Esophagus (tissue), 2 donors: ENCODE data around the gene GLB1L3. TPM values are rescaled to one million over a fixed set of nuclear protein-coding genes. Genes with fewer than 3 reads are reported as not detected.

ENCODE experiments used
- H3K27ac ChIP-seq, 2 donors: one replicate each; pipeline ENCODE4 v1.5.1; 2013; ENCODE audit warnings: low read depth in 2 of 2, mild to moderate bottlenecking in 2 of 2, inconsistent platforms in 1 of 2, low read length in 1 of 2, moderate library complexity in 1 of 2
- H3K27me3 ChIP-seq, 2 donors: one replicate each; pipeline ENCODE4 v1.6.1; 2013; ENCODE audit warnings: low read length in 2 of 2, control low read depth in 1 of 2, mild to moderate bottlenecking in 1 of 2; ENCODE audit not compliant: insufficient read depth in 2 of 2, control insufficient read depth in 1 of 2
- H3K36me3 ChIP-seq, 2 donors: one replicate each; pipeline ENCODE4 v1.6.1; 2013; ENCODE audit warnings: low read length in 1 of 2; ENCODE audit not compliant: control insufficient read depth in 2 of 2, insufficient read depth in 2 of 2
- H3K4me1 ChIP-seq, 2 donors: one replicate each; pipeline ENCODE4 v1.6.1; 2013; ENCODE audit warnings: low read length in 1 of 2; ENCODE audit not compliant: control insufficient read depth in 2 of 2, insufficient read depth in 2 of 2
- H3K4me3 ChIP-seq, 2 donors: one replicate each; pipeline ENCODE4 v1.5.1; 2013; ENCODE audit warnings: low read length in 2 of 2, mild to moderate bottlenecking in 2 of 2, low read depth in 1 of 2, moderate library complexity in 1 of 2
- H3K9me3 ChIP-seq, 2 donors: one replicate each; pipeline ENCODE4 v1.6.1; 2013; ENCODE audit warnings: mild to moderate bottlenecking in 2 of 2, low read depth in 1 of 2, low read length in 1 of 2, moderate library complexity in 1 of 2; ENCODE audit not compliant: control insufficient read depth in 2 of 2, insufficient read depth in 1 of 2
- WGBS, 2 donors: extraction: QIAGEN DNeasy Blood & Tissue Kit; methylation state at CpG; one replicate each; pipeline ENCODE4 v1.1.7; 2013; 5-methylcytosine and 5-hydroxymethylcytosine counted together
- polyA plus RNA-seq, 2 donors: library from polyadenylated mRNA; stranded (reverse); fragments of 200-250 nt; gene quantifications; one replicate each; pipeline ENCODE4 v1.2.3, GENCODE V29; 2013
- donor health status: healthy with polysubstance abuse.
- donor health status: Bipolar disorder and iron deficiency.

GLB1L3 gene
- polyA plus RNA-seq, 2 donors, result 0.04 to 0.08 TPM

- Histone ChIP-seq H3K27ac (no peak overlapping the region), H3K4me3 (no peak overlapping the region), H3K27me3 (no peaks in the 10 kb centered on the region), H3K9me3 (no peaks in the 10 kb centered on the region), H3K36me3 (peaks cover 6 to 23% of the 10 kb centered on the region in 2 donors), H3K4me1 (no peaks in the 10 kb centered on the region)
- WGBS, 2 donors, result 89 to 92% methylated on average over 7 of the region's 7 CpGs
Observed at GRCh38 chr11:134236834-134237556, 39.2 kb upstream of the GLB1L3 start.

GRCh38 chr11:134237557-134237922, 38.6 kb upstream of the GLB1L3 start:
- WGBS, 2 donors, result 89 to 91% methylated on average over 11 of the region's 11 CpGs
- H3K4me1 ChIP-seq, result no peaks in the 10 kb centered on the region
- no peaks in the 10 kb centered on the region for H3K27me3 ChIP-seq
- peaks cover 6 to 23% of the 10 kb centered on the region in 2 donors for H3K36me3 ChIP-seq
- H3K27ac ChIP-seq, result no peak overlapping the region
- H3K4me3 ChIP-seq, result no peak overlapping the region
- H3K9me3 ChIP-seq, result no peaks in the 10 kb centered on the region

- no peaks in the 10 kb centered on the region for H3K4me1 ChIP-seq
- no peaks in the 10 kb centered on the region for H3K9me3 ChIP-seq
- 96 to 97% methylated on average over 5 of the region's 5 CpGs for WGBS, 2 donors
- no peak overlapping the region for H3K4me3 ChIP-seq
- H3K27ac ChIP-seq, result no peak overlapping the region
- H3K27me3 ChIP-seq, result no peaks in the 10 kb centered on the region
- peaks cover 16 to 25% of the 10 kb centered on the region in 2 donors for H3K36me3 ChIP-seq
Observed at GRCh38 chr11:134238956-134239355, 37.2 kb upstream of the GLB1L3 start.

GRCh38 chr11:134240592-134240991, 35.6 kb upstream of the GLB1L3 start:
- WGBS, 2 donors, result 65 to 66% methylated on average over 6 of the region's 6 CpGs
- Histone ChIP-seq H3K36me3 (peaks cover 19 to 32% of the 10 kb centered on the region in 2 donors), H3K27me3 (no peaks in the 10 kb centered on the region)

GRCh38 chr11:134242376-134242775, 33.8 kb upstream of the GLB1L3 start:
- WGBS, 2 donors, result 83 to 88% methylated on average over 9 of the region's 9 CpGs
- peaks cover 19 to 39% of the 10 kb centered on the region in 2 donors for H3K36me3 ChIP-seq

More at GRCh38 chr11:134240592-134240991, 35.6 kb upstream of the GLB1L3 start:
- Histone ChIP-seq H3K9me3 (no peaks in the 10 kb centered on the region), H3K4me3 (no peak overlapping the region), H3K27ac (no peak overlapping the region), H3K4me1 (no peaks in the 10 kb centered on the region)

GRCh38 chr11:134243913-134244312, 32.3 kb upstream of the GLB1L3 start:
- no peaks in the 10 kb centered on the region for H3K4me1 ChIP-seq
- no peaks in the 10 kb centered on the region for H3K27me3 ChIP-seq
- H3K36me3 ChIP-seq, result peaks cover 23 to 50% of the 10 kb centered on the region in 2 donors
- no peak overlapping the region for H3K27ac ChIP-seq
- 89 to 94% methylated on average over 4 of the region's 4 CpGs for WGBS, 2 donors
- H3K4me3 ChIP-seq, result no peak overlapping the region
- no peaks in the 10 kb centered on the region for H3K9me3 ChIP-seq

More at GRCh38 chr11:134242376-134242775, 33.8 kb upstream of the GLB1L3 start:
- H3K9me3 ChIP-seq, result no peaks in the 10 kb centered on the region
- no peaks in the 10 kb centered on the region for H3K27me3 ChIP-seq
- H3K4me1 ChIP-seq, result no peaks in the 10 kb centered on the region
- H3K27ac ChIP-seq, result no peak overlapping the region
- no peak overlapping the region for H3K4me3 ChIP-seq

- H3K9me3 ChIP-seq, result no peaks in the 10 kb centered on the region
- no peaks in the 10 kb centered on the region for H3K4me1 ChIP-seq
- no peak overlapping the region for H3K4me3 ChIP-seq
- H3K27ac ChIP-seq, result no peak overlapping the region
- WGBS, 2 donors, result 55 to 59% methylated on average over 7 of the region's 7 CpGs
- H3K27me3 ChIP-seq, result no peaks in the 10 kb centered on the region
- peaks cover 22 to 48% of the 10 kb centered on the region in 2 donors for H3K36me3 ChIP-seq
Observed at GRCh38 chr11:134244593-134244992, 31.6 kb upstream of the GLB1L3 start.

GRCh38 chr11:134245434-134245833, 30.7 kb upstream of the GLB1L3 start:
- 91 to 92% methylated on average over 14 of the region's 14 CpGs for WGBS, 2 donors
- H3K27me3 ChIP-seq, result no peaks in the 10 kb centered on the region
- no peak overlapping the region for H3K27ac ChIP-seq
- no peaks in the 10 kb centered on the region for H3K4me1 ChIP-seq
- peaks cover 27 to 51% of the 10 kb centered on the region in 2 donors for H3K36me3 ChIP-seq
- no peaks in the 10 kb centered on the region for H3K9me3 ChIP-seq
- no peak overlapping the region for H3K4me3 ChIP-seq

- Histone ChIP-seq H3K36me3 (peaks cover 27 to 49% of the 10 kb centered on the region in 2 donors), H3K27me3 (no peaks in the 10 kb centered on the region), H3K9me3 (no peaks in the 10 kb centered on the region), H3K4me3 (no peak overlapping the region), H3K27ac (no peak overlapping the region), H3K4me1 (no peaks in the 10 kb centered on the region)
- WGBS, 2 donors, result 83 to 90% methylated on average over 11 of the region's 11 CpGs
Observed at GRCh38 chr11:134246100-134246499, 30.1 kb upstream of the GLB1L3 start.

- WGBS, 2 donors, result 85 to 91% methylated on average over 4 of the region's 4 CpGs
- Histone ChIP-seq H3K9me3 (no peaks in the 10 kb centered on the region), H3K4me1 (no peaks in the 10 kb centered on the region), H3K27ac (no peak overlapping the region), H3K27me3 (no peaks in the 10 kb centered on the region), H3K36me3 (peaks cover 27 to 43% of the 10 kb centered on the region in 2 donors), H3K4me3 (no peak overlapping the region)
Observed at GRCh38 chr11:134246678-134247077, 29.5 kb upstream of the GLB1L3 start.
